ENCODE measurements around the gene ZNF497. TPM values are rescaled to one million over a fixed set of nuclear protein-coding genes. Genes with fewer than 3 reads are reported as not detected.

The ZNF497 gene
- total RNA-seq, 1 experiment from 2014 or later: 2.4 TPM

GRCh38 chr19:58366585-58367430 lies 4.3 kb upstream of the ZNF497 start:
- DNase-seq: peak; percentile 25
- no peaks in the 10 kb centered on the region for H3K79me2 ChIP-seq (ENCODE audit: insufficient read depth, low read length)
- no CpG with 5 or more reads among the region's 32 CpGs for WGBS (ENCODE audit: extremely low coverage, insufficient read length, low lambda C conversion rate)

More at GRCh38 chr19:58366585-58367430, 4.3 kb upstream of the ZNF497 start:
- H2BK12ac ChIP-seq (ENCODE audit: insufficient read length, low read depth, low read length): no peak overlapping the region
- H3K23ac ChIP-seq (ENCODE audit: insufficient read length, low read depth, low read length): no peak overlapping the region
- no peak overlapping the region for H3T11ph ChIP-seq (ENCODE audit: low read length)
- H3K4ac ChIP-seq (ENCODE audit: low read depth, low read length): no peak overlapping the region
- no peak overlapping the region for H4K91ac ChIP-seq (ENCODE audit: insufficient read length, low read depth, low read length)
- Mint-ChIP-seq H3K4me3 (no peak overlapping the region), H3K36me3 (ENCODE audit: insufficient read depth in 1 of 3, low read depth in 3 of 3) (peaks cover 0 to 5% (median 0%) of the 10 kb centered on the region in 3 experiments; a peak in 2 of 7 replicates), H3K27ac (no peak overlapping the region), H3K9me3 (no peaks in the 10 kb centered on the region), H3K4me1 (no peaks in the 10 kb centered on the region; a peak in 1 of 4 replicates), H3K27me3 (ENCODE audit: low read depth) (no peaks in the 10 kb centered on the region)
- H3K79me1 ChIP-seq (ENCODE audit: insufficient read depth, low read depth, low read length, poor library complexity, severe bottlenecking): no peaks in the 10 kb centered on the region
- no peak overlapping the region for H2BK15ac ChIP-seq (ENCODE audit: low read depth, low read length)
- H4K8ac ChIP-seq (replicated peaks; ENCODE audit: insufficient read length, low read depth, low read length): no peak overlapping the region
- H2BK5ac ChIP-seq (ENCODE audit: insufficient read length, low read length): no peak overlapping the region
- H3K27ac ChIP-seq (ENCODE audit: insufficient read length, low read depth, low read length): no peak overlapping the region
- no peak overlapping the region for H2AK5ac ChIP-seq (ENCODE audit: insufficient read length, low read length)
- no peak overlapping the region for H3K56ac ChIP-seq (ENCODE audit: insufficient read length, low read depth, low read length)
- no peak overlapping the region for H3K4me2 ChIP-seq (ENCODE audit: insufficient read depth, insufficient read length, low read length)
- H3K18ac ChIP-seq (ENCODE audit: insufficient read length, low read depth, low read length): no peak overlapping the region
- no peaks in the 10 kb centered on the region for H4K20me1 ChIP-seq (ENCODE audit: control insufficient read depth, insufficient read depth, insufficient read length)
- no peaks in the 10 kb centered on the region for H3K27me3 ChIP-seq (ENCODE audit: insufficient read depth, low read length)
- peaks cover 3% of the 10 kb centered on the region for H3K23me2 ChIP-seq (ENCODE audit: insufficient read length, low read depth, low read length, poor library complexity, severe bottlenecking)
- H2BK20ac ChIP-seq (ENCODE audit: low read depth, low read length, poor library complexity, severe bottlenecking): no peak overlapping the region
- TF ChIP-seq, protein P1, sequence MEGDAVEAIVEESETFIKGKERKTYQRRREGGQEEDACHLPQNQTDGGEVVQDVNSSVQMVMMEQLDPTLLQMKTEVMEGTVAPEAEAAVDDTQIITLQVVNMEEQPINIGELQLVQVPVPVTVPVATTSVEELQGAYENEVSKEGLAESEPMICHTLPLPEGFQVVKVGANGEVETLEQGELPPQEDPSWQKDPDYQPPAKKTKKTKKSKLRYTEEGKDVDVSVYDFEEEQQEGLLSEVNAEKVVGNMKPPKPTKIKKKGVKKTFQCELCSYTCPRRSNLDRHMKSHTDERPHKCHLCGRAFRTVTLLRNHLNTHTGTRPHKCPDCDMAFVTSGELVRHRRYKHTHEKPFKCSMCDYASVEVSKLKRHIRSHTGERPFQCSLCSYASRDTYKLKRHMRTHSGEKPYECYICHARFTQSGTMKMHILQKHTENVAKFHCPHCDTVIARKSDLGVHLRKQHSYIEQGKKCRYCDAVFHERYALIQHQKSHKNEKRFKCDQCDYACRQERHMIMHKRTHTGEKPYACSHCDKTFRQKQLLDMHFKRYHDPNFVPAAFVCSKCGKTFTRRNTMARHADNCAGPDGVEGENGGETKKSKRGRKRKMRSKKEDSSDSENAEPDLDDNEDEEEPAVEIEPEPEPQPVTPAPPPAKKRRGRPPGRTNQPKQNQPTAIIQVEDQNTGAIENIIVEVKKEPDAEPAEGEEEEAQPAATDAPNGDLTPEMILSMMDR (conservative IDR thresholded peaks at IDR 0.05): no peak
- H3K9me3 ChIP-seq (ENCODE audit: control insufficient read depth, low read depth, low read length): no peaks in the 10 kb centered on the region
- H2AFZ ChIP-seq (ENCODE audit: low read length): no peak overlapping the region
- H3K14ac ChIP-seq (ENCODE audit: insufficient read depth, low read length): no peak overlapping the region
- H4K5ac ChIP-seq (ENCODE audit: insufficient read length, low read depth, low read length): no peak overlapping the region
- H2BK120ac ChIP-seq (ENCODE audit: low read depth, low read length, poor library complexity, severe bottlenecking): no peak overlapping the region
- no peaks in the 10 kb centered on the region for H3K4me1 ChIP-seq (ENCODE audit: insufficient read depth, low read length)
- H3K9ac ChIP-seq (ENCODE audit: extremely low read depth, insufficient read length, low read length): no peak overlapping the region
